SKM-1 (cell line): ENCODE data around the gene MTHFS.

Experiments
- DNase-seq: peaks from one replicate; lab custom pipeline; 2025; ENCODE audit not compliant: unreplicated experiment; lab: John Stamatoyannopoulos, UW

Gene MTHFS

DNA sequence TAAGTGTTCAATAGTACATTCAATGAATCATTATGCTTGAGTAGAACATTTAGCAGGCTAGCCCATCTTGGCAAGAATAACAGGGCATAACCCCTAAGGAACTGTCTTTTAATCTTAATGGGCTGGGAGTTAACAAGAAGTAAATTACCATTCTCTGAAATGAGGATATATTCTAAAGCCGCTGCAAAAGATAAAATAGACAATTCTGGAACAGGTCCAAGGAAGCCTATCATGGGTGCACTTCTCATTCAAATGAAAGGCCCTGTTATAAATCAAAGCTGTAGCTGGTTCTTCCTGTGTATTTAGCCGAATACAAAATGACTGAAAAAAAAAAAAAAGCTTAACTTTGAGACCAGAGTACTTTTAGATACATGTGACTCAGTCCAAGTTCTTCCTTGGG is 15.6 kb downstream of the MTHFS start:
- DNase-seq = no peak

DNA sequence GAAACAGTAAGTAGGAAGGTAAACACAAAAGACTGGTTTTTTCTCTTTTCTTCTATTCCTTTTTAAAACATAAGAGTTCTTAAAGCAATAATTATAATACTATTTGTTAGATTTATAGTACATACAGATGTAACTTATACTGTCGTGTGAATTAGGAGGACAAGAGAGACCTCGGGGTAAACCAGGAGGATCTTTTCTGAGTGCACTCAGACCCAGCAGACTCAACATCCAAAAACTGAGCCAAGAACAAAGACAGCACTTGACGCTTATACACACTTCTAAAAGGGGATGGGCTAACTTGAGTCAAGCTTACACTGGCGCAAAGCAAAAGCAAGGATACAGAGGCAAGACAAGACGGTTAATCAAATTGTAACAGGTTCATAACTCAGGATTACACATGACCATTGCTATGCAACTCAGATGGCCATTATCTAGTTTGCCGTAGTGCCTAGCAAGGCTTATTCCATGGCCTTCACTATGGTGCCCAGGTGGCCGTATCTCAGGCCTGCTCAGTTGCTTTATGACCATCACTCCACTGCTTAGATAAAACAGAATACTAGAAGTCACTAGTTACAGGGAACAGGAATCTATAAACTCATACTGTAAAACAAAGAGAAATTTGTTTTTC is 18.6 kb downstream of the MTHFS start:
- DNase-seq = no peak

DNA sequence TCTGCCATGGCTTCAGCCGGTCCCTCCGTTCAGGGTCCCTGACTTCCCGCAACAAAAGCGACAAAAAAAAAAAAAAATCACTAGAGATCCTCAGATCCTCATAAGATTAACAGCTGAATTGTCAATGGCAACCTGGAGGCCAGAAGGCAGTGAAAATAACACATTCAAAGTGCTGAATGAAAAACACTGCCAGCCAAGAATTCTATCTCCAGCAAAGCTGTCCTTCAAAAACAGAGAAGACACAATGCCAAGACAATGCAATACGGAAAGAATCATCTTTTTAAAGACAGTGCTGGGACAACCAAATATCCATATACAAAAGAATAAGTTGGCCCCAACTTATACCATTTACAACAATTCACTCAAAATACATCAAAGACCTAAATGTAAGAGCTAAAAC is 21.6 kb downstream of the MTHFS start:
- DNase-seq = no peak

DNA sequence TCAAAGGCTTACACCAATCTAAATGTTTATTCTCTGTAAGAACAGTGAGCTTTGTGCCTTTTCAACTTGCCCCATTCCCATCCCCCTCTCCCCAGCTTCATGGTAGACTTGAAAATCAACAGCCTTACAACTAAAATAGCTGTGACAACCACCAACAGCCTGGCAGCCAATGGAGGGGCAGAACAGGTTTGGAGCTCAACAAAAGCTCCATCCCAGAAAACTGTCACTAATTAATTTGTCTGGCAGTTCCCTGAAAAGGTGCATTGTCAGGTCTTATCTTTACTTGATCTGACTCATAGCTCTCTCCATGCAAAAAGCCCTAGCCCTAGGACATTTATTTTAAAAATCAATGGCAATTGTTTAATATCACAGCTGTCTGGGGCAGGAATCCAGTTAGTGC is 22.6 kb downstream of the MTHFS start:
- DNase-seq = no peak

DNA sequence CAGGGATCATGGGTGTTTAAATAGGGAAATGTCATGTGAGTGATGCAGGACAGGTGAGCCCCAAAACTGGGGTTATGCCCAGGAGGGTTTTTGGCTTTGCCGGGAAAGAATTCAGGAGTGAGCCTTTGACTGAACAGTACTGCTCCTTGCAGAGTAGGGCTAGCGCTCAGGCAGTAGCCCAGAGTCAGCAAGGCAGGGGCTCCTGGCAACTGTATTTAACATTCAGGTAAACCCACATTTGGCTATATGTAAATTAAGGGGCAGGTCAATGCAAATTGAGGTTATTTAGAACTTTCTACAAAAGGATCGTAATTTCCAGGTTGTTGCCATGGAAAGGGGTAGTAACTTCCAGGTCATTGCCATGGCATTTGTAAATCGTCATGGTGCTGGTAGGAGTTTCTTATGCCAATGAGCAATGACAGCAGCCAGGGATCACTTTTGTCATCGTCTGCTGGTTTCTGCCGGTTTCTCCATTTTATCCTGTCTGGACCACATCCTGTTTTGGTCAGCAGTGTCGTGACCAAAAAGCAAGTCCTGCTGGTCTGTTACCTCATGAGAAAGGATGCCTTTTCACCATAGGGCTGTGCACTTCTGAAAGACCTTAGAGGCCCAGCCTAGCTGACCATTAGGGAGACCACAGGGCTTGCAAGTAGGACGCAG is 24.3 kb downstream of the MTHFS start:
- DNase-seq = peak; percentile 91

DNA sequence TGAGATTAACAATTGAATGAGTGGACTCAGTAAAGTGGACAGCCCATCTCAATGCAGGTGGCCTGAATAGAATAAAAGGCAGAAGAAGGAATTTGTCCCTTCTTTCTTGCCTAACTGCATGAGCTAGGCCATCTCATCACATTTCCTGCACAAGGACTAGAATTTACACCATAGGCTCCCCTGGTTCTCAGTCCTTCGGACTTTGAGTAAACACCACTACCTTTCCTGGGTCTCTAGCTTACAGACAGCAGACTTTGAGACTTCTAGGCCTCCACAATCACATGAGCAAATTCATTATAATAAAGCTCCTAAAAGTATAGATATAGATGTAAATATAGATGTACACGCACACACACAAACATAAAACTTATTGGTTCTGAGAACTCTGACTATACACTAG is 28.3 kb downstream of the MTHFS start:
- no peak for DNase-seq

DNA sequence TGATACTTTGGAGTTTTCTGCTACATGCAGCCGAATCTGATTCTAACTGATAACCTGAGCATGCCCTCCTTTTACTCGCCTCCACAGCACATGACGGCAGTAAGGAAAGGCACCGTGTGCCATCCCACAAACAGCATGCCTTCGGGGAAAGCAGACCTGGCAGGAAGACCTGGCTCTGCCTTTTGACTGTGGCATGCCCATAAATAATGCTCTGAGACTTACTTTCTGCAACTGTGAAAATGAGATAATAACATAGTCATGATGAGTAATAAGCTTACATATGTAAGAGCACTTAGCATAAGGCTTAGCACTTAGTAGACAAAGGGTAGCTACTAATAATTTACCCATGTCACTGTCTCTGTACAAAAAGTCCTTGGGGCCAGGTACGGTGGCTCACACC is 32.9 kb downstream of the MTHFS start:
- no peak for DNase-seq

DNA sequence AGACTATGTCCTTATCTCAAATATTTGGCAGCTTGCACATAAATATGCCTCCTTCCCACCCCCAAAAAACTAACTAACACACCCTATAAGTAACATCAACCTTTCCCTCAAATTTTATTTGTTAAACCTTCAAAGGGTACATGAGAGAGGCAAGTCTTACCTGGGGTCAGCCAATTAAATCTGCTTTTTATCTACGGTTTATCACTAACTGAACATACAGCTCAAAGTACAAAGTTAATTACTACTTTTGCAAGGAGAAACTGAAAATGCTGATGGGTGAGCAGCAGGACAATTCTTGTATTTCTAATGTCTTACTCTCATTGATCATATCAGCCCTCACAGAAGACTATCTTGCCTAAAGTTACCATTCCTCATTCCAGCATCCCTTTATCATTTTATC is 34.6 kb downstream of the MTHFS start:
- no peak for DNase-seq

DNA sequence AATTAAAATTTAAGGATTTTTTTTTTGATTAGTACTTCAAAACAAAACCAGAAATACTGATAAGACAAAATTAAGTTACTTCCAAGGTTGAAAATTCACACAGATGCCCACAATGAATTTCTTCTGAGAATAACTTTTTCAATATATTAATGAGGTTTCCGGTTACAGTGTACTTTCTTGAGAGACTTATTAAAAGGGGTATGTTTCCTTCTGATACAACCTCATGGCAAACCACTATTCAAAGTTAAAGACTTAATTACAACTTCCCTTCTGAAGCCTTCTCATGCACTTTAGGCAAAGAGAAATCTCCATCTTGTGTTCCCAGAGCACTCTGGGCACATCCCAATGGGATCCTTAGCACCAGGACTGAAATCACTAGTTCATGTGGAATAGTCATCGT is 36.2 kb downstream of the MTHFS start:
- DNase-seq = no peak

DNA sequence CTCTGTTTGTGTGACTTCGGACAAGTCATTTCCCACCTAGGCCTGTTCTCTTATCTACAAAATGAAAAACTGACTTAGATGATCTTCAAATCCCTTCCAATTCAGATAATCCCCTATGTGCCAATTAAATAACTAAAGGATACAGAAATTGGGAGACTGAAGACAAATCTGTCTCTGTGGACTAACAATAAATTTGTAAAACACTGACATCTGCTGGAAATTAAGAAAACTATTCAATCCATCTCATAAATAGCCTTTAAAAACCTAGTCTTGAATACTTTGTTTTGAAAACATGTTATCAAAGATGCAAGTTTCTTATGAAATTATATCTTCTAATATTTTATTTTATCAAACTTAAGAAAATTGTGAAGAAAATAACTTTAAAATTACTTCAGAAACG is 38.3 kb downstream of the MTHFS start:
- no peak for DNase-seq

DNA sequence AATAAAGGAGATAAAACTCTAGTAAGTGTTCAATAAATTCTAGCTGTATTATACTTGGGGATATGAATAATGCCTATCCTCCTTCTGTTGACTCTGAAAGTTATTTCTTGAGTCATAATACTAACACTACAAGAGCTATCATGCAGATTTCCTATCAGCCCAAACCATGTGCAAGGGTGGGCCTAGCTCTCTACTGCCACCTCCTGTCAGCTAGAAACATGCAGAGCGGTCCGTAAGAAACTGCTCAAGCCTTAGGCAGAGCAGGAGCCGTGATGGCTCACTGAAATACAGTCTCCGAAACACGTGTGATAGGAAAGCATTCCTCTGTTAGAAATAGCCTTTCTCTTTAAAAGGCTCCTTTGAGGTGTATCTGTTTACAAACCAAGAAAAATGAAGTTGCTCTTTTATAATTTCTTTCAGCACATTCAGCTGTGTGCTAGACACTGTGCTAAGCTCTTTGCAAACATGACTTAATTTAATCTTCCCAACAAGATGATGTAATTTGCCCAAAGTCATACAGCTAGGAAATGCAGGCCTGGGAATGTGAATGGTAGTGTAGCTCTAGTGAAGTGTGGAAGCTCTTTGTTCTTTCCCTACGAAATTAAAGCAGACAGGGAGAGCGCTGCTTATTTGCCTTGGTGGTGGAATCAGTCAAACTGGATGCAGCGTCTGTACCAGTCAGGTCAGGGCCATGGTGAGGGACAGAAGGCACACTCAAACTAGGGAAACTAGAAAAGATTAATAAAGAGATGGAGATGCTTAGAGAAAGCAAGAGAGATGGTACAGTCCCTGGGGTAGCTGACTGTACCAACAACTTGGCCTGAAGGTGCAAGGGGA is 43.1 kb downstream of the MTHFS start:
- DNase-seq = peak; percentile 40

DNA sequence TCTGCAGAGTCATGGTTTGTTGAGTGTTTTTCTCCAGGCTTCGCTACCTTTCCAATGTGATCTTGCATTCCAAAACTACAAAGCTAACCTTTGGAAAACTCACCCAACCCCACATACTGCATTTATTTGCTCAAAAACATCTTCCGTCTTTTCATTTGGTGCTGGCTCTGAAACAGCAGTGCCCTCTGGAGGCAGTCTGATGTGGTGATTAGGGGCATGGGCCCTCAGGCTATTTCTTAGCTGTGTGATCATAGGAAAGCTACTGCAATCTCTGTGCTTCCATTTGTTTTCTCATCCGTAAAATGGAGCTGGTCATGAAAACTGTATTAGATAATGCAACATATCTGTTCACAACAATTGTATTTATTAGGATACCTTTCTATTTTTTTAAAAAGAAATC is 47.0 kb downstream of the MTHFS start:
- DNase-seq = no peak

DNA sequence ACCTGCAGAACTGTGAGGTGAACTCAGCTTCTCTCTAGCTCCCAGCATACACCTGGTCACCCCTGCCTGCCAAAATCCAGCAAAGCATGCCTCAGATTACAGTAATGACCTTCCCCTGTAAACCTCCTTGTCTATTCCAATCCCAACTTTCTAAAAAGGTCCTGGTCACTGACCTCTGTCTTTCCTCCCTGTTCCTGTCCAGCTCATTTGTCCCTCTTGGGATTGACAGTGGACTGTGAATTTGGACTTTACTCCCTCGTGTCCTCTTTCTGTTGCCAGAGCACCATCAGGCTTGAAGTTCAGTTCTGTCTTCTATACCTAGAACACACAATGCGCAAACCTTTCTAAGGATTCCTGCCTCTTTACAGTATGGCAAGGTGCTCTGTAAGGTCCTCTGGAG is 50.3 kb downstream of the MTHFS start:
- no peak for DNase-seq

DNA sequence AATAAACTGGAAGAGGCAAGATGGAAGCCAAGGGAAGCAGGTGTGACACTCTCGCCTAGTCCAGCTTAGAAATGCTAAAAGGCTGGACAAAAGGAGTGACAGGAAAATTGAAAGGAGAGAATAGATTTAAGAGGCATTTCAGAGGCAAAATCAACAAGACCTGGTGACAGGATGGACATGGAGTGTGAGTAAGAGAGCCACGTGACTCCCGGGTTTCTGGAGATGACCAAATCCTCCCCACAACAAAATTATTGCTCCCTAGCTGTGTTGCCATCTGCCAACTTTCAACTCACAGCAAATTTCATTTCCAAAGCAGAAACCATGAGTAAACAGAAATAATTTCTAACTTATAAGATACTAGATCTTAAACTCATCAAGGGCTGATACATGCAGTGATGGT is 52.6 kb downstream of the MTHFS start:
- DNase-seq = no peak

DNA sequence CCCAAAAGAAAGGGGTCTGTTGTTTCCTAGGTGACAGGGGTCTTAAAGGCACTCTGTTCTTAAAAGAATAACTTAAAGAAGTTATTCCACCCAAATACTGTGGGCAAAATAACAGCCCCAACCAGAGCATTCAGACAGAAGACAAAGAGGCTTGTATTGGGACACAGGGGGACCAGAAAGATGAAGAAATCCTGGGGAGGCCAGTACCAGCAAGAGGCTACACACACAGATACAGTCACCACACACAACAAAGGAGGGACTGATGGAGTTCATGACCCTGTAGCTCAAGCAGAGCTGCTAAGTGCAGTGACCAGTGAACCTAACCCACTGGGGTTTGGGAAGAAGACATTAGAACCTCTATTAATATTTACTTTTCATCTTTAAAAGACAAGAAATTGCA is 59.0 kb downstream of the MTHFS start:
- DNase-seq = no peak

DNA sequence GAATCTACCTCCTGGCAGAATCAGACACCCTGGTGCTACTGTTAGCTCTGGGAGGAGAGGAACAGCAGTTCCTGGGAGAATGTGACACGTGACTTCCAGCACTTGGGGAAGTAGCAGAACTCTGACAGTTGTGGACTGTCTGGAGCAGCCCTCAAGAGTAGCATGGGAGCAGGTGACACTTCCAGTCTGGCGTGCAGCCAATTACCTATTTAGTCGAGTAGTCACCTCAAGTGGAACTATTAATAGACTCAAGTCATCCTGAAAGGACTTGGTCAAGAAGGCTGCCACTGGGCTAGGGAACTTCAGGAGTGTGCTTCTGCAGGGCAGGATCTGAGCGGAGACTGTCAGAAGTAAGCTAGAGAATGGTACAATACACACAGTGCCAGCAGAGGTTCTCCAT is 62.3 kb downstream of the MTHFS start:
- no peak for DNase-seq

DNA sequence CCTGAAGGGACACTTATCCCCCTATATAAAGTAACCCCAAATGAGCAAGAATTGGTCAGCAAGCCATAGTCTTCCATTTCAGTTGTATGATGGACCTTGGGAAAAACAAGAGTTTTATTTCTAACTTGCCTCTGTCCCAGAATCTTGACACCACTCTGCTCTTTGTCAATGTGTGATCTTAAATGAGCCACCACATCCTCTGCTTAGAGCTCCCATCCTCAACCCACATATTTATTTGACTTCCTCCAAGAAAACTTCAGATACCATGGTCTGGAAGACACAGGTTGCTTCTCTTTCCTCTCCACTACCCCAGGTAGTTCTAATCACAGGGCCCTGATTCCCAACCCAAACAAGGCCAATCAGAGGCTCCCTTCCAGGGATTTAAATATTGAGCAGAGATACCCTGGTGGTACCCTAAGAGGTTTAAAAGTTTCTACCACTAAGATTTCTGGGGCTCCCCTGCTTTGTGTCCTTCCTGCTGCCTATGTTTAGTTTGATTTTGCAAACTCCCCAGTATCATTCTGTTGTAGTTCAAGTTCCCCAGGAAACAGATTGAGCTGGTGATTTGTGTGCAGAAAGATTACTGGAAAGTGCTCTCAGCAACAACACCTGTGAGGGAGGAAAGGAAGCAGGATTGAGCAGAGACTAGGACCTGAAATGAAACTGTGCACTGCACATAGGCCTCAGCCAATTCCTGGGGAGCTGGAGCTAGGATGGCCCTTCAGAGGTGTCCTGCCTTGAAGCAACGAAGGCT is 64.3 kb downstream of the MTHFS start:
- DNase-seq = no peak

DNA sequence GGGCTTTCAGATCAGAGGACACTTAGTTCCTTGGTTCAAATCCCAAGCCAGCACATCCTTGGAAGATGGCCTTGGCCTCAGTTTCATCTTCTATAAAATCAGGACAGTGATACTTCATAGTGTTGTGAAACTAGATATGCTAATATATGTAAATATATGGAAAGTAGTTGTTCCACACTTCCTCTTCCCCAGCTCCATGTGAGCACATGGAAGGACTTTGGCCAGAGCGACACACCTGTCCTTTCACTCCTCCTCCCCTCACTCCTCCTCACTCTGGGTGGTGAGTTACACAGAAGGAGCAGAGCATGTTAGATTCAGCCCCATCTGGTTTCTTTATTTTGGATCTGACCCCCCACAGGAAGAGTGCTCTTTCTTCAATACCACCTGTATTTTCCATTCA is 65.2 kb downstream of the MTHFS start:
- no peak for DNase-seq

DNA sequence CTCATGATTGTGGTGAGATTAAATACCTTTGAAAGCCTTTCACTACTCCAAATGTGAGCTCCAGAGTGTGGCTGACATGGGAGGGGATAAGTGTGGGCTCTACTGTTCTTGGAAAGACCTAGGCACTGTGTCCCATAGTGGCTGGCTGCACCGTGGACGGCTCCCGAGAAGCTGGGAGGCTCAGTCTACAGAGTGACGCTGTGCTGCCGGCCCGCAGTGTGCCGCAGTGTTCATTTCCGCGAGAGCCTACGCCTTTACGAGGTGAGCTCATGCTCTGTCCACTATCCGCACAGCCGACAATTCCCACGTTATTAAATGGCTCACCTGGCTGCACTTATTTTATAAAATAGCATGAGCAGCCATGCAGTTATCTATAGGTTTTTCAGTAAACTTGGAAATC is 66.9 kb downstream of the MTHFS start:
- DNase-seq = no peak

DNA sequence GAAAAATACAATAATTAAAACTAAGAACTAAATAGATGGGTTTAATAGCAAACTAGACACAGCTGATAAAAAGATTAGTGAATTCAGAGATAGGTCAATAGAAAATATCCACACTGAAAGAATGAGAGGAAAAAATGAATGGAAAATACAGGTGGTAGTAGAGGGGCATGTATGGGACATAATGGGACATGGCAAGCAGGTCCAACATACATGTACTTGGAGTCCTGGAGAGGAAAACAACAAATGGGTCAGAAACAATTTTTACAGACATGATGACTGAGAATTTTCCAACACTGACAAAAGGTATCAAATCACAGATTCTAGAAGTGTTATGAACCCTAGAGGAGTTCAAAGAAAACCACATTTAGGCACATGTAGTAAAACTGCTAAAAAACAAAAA is 68.4 kb downstream of the MTHFS start:
- DNase-seq = no peak

DNA sequence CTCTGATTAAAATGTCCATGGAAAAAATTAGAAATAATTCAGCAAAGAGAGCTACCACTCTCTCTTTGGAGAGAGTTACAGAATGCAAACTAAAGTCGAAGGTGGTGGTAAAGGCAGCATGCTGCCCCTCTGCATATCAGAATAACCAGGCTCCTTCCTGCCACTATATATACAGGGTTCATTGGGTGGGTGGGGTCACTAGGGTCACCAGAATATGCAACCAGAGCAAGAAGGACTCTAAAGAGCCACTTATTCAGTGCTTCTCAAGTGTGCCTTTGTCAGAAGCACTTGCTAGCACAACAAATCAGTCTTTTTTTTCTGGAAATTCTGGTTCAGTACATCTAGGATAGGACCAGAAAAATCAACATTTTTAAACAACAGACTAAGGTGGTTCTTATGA is 70.0 kb downstream of the MTHFS start:
- no peak for DNase-seq
